Naive thymus-derived CD8-positive, alpha-beta T cell (primary cell): ENCODE data around the gene SPATA17. TPM values are rescaled to one million over a fixed set of nuclear protein-coding genes. Genes with fewer than 3 reads are reported as not detected.
"Not testable (repeated sequence)": the region's sequence is repeated elsewhere in the genome, so short reads cannot be mapped to it uniquely, and the experiment has no call there.

Experiments
- ATAC-seq, 2 donors: fragments of 150-1000 bp; cut with Tn5 transposase in 1 of 2; sonication (Bioruptor Pico), chemical (Tn5 transposase) in 1 of 2; 1 replicate in 1 of 2; 2 replicates in 1 of 2; pipeline ENCODE4 v1.10.0; 2021; ENCODE audit warnings: mild to moderate bottlenecking in 2 of 2, moderate library complexity in 2 of 2
- POLR2A ChIA-PET: fragments of 350-600 bp; sonication (Branson Sonifier 250); formaldehyde crosslinking; loops from one replicate; lab custom pipeline; 2021; ENCODE audit warnings: antibody characterized with exemption; lab: Charles Lee
- DNase-seq, 10 donors: peaks; one replicate each; pipeline versions ENCODE4 v3.0.0 to v3.0.0-alpha.2; 2020 to 2022
- H3K27ac Mint-ChIP-seq, 10 donors: one replicate each; pipeline ENCODE4 v1.8.0; 2020 to 2022; ENCODE audit warnings: mild to moderate bottlenecking in 10 of 10, mixed read lengths in 10 of 10, moderate library complexity in 4 of 10, inconsistent platforms in 1 of 10
- H3K27me3 Mint-ChIP-seq, 5 donors: one replicate each; pipeline ENCODE4 v1.8.0; 2021 to 2022; ENCODE audit warnings: mixed read lengths in 5 of 5
- H3K36me3 Mint-ChIP-seq, 3 donors: one replicate each; pipeline ENCODE4 v1.8.0; 2020 to 2022; ENCODE audit warnings: mixed read lengths in 3 of 3, mild to moderate bottlenecking in 2 of 3, inconsistent platforms in 1 of 3
- H3K4me1 Mint-ChIP-seq, 4 donors: one replicate each; pipeline ENCODE4 v1.8.0; 2021 to 2022; ENCODE audit warnings: mixed read lengths in 4 of 4
- H3K4me3 Mint-ChIP-seq, 10 donors: one replicate each; pipeline ENCODE4 v1.8.0; 2020 to 2022; ENCODE audit warnings: mild to moderate bottlenecking in 10 of 10, mixed read lengths in 10 of 10, moderate library complexity in 6 of 10, inconsistent platforms in 1 of 10
- H3K9me3 Mint-ChIP-seq, 9 donors: one replicate each; pipeline ENCODE4 v1.8.0; 2020 to 2022; ENCODE audit warnings: mixed read lengths in 9 of 9, mild to moderate bottlenecking in 3 of 9, inconsistent platforms in 1 of 9, moderate library complexity in 1 of 9
- polyA plus RNA-seq, 3 donors: library from polyadenylated mRNA; unstranded; fragments of 300-500 nt; fragmentation: Illumina TruSeq; gene quantifications; one replicate each; pipeline ENCODE4 v1.2.3, GENCODE V29; 2021
- total RNA-seq, 8 experiments: library from RNA in 2 of 8; stranded (reverse) in 2 of 8; gene quantifications; one replicate each; pipeline ENCODE4 v1.2.3 and lab custom pipeline; 2021 to 2026

Gene SPATA17
- total and polyA plus RNA-seq, 5 experiments from 2014 or later: not detected

DNA sequence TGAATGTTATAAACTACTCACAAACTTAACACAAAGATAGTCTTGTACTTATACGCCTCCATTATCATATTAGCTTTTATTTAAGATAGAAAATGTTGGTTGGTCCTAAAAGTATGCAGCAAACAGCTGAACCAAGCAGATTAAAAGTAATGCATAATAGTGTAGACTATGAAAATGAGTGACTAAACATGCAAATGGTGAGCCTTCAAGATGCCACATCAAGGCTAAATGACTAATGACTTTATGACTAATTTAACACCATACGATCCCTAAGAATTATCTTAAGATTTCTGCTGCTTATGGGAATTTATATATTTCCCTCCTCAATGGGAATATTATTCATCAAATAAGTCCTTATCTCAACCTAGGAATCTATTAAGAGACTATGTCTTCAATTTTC lies 4.8 kb upstream of the SPATA17 start:
- POLR2A ChIA-PET: no interaction called here
- Mint-ChIP-seq H3K4me1 (peaks cover 9 to 61% (median 43%) of the 10 kb centered on the region in 4 donors), H3K36me3 (peaks cover 0 to 3% (median 0%) of the 10 kb centered on the region in 3 donors), H3K9me3 (peaks cover 0 to 3% (median 0%) of the 10 kb centered on the region in 9 donors), H3K27me3 (no peaks in the 10 kb centered on the region), H3K27ac (no peak overlapping the region), H3K4me3 (no peak overlapping the region)
- no peak for DNase-seq
- ATAC-seq: no peak

DNA sequence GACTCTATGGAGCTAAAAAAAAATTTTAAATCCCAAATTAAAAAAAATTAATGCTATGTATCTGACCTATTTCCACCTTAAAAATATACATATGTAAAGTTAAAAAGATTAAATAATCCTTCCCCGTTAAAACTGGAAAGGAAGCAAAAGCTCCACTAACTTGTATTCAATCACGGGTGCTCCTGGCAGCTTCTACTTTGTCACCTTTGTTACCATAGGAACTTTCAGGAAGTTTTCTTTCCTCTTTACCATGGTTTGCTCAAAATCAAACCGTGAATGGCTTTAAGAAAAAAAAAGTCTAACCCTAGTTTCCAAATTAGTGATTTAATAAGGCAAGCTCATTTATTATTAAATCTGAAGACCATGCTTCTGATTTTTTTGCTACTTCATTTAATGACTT lies 3.7 kb upstream of the SPATA17 start:
- H3K27ac Mint-ChIP-seq: no peak overlapping the region
- no peaks in the 10 kb centered on the region for H3K27me3 Mint-ChIP-seq
- no peak overlapping the region for H3K4me3 Mint-ChIP-seq
- DNase-seq (no peak), ATAC-seq (no peak)
- peaks cover 0 to 3% (median 0%) of the 10 kb centered on the region in 3 donors for H3K36me3 Mint-ChIP-seq
- peaks cover 9 to 61% (median 43%) of the 10 kb centered on the region in 4 donors for H3K4me1 Mint-ChIP-seq
- H3K9me3 Mint-ChIP-seq: peaks cover 0 to 4% (median 0%) of the 10 kb centered on the region in 9 donors
- POLR2A ChIA-PET: no interaction called here

DNA sequence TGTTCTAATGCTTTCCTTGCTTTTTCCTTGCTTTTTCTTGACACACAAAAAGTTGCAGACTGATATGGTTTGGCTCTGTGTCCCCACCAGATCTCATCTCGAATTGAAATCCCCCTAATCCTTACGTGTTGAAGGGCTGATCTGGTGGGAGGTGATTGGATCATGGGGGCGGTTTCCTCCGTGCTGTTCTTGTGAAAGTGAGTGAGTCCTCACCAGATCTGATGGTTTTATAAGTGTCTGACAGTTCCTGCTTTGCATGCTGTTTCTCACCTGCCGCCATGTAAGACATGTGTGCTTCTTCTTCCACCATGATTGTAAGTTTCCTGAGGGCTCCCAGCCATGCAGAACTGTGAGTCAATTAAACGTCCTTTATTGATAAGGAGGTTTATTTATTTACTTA lies 11.3 kb downstream of the SPATA17 start:
- ATAC-seq (no peak), DNase-seq (no peak)
- Mint-ChIP-seq H3K4me3 (no peak overlapping the region), H3K27ac (no peak overlapping the region), H3K27me3 (peaks cover 1 to 35% (median 20%) of the 10 kb centered on the region in 5 donors), H3K4me1 (no peaks in the 10 kb centered on the region), H3K36me3 (no peaks in the 10 kb centered on the region), H3K9me3 (peaks cover 0 to 10% (median 0%) of the 10 kb centered on the region in 9 donors)
- POLR2A ChIA-PET: no interaction called here

DNA sequence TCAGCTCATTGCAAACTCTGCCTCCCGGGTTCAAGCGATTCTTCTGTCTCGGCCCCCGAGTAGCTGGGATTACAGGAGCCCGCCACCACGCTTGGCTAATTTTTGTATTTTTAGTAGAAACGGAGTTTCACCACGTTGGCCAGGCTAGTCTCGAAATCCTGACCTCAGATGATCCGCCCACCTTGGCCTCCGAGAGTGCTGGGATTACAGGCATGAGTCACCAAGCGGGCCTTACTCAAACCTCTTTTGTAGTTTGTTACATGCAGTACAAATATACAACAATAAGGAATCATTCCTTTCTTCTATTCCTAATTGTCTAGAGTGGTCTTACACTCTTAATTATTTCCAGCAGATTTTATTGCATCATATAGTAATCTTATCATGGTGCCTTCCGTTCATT lies 16.6 kb downstream of the SPATA17 start:
- POLR2A ChIA-PET: no interaction called here
- Mint-ChIP-seq H3K27ac (no peak overlapping the region), H3K36me3 (no peaks in the 10 kb centered on the region), H3K4me3 (no peak overlapping the region), H3K27me3 (peaks cover 5 to 10% (median 5%) of the 10 kb centered on the region in 5 donors), H3K4me1 (no peaks in the 10 kb centered on the region), H3K9me3 (no peaks in the 10 kb centered on the region)
- ATAC-seq (no peak), DNase-seq (no peak)

DNA sequence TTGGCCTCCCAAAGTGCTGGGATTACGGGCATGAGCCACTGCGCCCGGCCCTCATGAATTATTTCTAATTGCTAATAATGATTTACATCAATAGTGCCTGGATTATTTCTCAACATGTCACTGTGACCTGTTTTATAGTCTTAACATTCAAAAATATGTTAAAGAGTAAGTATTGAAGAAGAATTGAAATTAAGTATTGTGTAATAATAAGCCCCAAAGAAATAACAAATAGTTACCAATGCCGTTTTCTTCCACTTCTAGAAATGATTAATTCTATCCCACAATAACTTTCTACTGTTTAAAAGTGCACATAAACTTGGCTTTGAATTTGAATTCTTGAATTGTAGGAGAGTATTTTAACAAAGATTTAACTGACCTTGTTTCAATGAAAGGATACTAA lies 19.5 kb downstream of the SPATA17 start:
- peaks cover 0 to 9% (median 3%) of the 10 kb centered on the region in 5 donors for H3K27me3 Mint-ChIP-seq
- no peak overlapping the region for H3K27ac Mint-ChIP-seq
- no peaks in the 10 kb centered on the region for H3K9me3 Mint-ChIP-seq
- no peak overlapping the region for H3K4me3 Mint-ChIP-seq
- POLR2A ChIA-PET: no interaction called here
- H3K4me1 Mint-ChIP-seq: no peaks in the 10 kb centered on the region
- no peak for DNase-seq
- no peaks in the 10 kb centered on the region for H3K36me3 Mint-ChIP-seq
- ATAC-seq: no peak

DNA sequence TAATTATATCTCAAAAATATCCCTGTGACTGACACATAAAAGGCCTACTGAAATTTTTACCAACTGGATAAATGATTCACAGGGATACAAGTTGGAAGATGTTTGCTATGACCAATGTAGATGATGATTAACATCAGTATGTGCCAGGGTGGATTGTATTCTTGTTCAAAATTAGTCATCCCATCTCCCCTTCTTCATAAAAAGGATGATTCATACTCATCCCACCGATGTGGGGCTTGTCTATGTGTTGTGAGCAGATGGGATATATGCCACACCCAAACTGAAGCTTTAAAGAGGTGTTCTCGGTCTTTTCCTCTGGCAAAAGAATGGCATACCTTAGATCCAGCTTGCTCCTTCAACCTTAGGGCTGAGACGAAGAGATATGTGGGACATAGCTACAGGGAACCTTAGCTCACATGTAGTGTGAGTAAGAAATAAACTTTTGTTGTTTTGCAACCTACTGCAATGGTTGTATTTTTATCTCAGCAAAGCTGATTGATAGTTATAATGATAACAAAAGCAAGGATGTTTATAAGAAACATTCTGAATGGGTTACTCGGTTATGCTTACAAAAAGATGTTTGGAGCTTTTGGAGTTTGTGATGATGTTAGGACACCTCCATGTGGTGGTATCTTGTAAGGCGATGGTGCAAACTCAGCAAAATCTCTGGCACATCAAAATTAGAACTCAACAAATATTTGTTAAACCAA lies 29.4 kb downstream of the SPATA17 start:
- peaks cover 4 to 10% (median 8%) of the 10 kb centered on the region in 5 donors for H3K27me3 Mint-ChIP-seq
- ATAC-seq (no peak), DNase-seq (no peak)
- POLR2A ChIA-PET: no interaction called here
- H3K27ac Mint-ChIP-seq: no peak overlapping the region
- no peaks in the 10 kb centered on the region for H3K4me1 Mint-ChIP-seq
- no peak overlapping the region for H3K4me3 Mint-ChIP-seq
- H3K36me3 Mint-ChIP-seq: no peaks in the 10 kb centered on the region
- peaks cover 0 to 6% (median 0%) of the 10 kb centered on the region in 9 donors for H3K9me3 Mint-ChIP-seq

DNA sequence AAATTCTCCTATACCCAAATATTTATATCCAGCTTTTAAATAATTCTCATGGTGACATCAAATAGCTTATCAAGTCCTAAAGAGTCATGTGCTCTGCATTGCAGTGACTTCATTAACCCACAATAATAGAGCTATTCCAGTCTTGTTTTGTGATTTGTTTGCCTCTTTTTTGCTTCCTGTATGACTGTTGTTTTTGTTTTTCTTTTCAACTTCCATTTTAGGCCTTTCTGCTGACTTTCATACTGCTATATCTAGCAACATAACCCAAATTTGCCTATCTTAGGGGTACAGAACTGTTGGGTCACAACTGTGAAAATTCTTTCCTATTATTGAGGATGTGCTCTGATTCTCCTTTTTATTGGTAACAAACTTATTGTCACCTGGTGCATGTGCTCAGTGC lies 30.3 kb downstream of the SPATA17 start:
- DNase-seq: no peak
- Mint-ChIP-seq H3K27me3 (peaks cover 4 to 10% (median 4%) of the 10 kb centered on the region in 5 donors), H3K27ac (no peak overlapping the region), H3K4me3 (no peak overlapping the region), H3K36me3 (no peaks in the 10 kb centered on the region), H3K4me1 (no peaks in the 10 kb centered on the region), H3K9me3 (peaks cover 0 to 6% (median 0%) of the 10 kb centered on the region in 9 donors)
- POLR2A ChIA-PET: no interaction called here
- ATAC-seq: no peak

DNA sequence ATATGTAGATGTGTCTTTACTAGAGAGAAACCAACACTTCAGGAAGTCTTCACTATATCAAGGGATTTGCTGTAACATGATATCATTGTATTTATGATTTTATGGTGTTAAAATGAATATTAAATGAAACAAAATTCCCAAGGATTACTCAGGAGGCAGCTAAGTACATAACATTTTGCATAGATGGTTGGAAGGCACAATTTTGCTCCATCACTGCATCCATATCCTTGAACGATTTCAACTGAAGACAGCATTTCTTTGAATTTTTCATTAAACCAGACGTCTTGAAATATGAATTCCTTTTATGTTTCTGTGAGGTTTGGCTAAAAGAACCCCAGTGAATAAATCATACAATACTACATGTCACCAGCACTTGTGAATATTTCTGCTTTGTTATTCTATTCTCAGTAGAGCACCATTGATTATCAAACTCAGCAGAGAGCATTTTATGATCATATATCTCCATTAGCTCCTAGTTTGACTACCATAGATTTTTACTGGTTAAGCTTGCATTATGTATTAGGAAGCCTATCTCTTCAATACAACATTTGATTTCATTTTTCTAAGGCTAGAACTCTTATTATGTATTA lies 37.3 kb downstream of the SPATA17 start:
- Mint-ChIP-seq H3K27me3 (peaks cover 7 to 12% (median 8%) of the 10 kb centered on the region in 5 donors), H3K9me3 (no peaks in the 10 kb centered on the region), H3K4me1 (no peaks in the 10 kb centered on the region), H3K36me3 (no peaks in the 10 kb centered on the region), H3K4me3 (no peak overlapping the region), H3K27ac (no peak overlapping the region)
- DNase-seq (no peak), ATAC-seq (no peak)
- POLR2A ChIA-PET: no interaction called here

DNA sequence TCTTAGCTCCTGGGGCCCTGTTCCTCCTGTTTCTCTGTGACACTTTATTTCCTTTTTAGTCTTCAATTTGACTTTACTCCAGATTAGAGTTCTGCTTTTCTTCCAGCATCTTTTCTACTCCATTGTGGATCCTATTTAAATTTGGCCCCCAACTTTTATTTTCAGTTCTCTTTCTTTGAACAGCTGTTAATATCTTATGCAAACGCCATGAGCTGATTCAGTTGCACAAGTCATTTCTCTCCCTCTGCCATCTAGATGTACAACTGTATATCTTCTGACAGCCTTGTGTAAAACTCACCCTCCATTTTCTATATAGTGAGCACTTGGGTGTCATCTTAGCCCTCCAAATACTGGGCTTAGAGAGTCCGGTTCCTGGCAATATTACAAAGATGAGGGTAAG lies 42.2 kb downstream of the SPATA17 start:
- DNase-seq (no peak), ATAC-seq (no peak)
- POLR2A ChIA-PET: no interaction called here
- Mint-ChIP-seq H3K36me3 (no peaks in the 10 kb centered on the region), H3K4me3 (no peak overlapping the region), H3K4me1 (peaks cover 0 to 4% (median 0%) of the 10 kb centered on the region in 4 donors), H3K9me3 (no peaks in the 10 kb centered on the region), H3K27me3 (peaks cover 5 to 23% (median 7%) of the 10 kb centered on the region in 5 donors), H3K27ac (no peak overlapping the region)

DNA sequence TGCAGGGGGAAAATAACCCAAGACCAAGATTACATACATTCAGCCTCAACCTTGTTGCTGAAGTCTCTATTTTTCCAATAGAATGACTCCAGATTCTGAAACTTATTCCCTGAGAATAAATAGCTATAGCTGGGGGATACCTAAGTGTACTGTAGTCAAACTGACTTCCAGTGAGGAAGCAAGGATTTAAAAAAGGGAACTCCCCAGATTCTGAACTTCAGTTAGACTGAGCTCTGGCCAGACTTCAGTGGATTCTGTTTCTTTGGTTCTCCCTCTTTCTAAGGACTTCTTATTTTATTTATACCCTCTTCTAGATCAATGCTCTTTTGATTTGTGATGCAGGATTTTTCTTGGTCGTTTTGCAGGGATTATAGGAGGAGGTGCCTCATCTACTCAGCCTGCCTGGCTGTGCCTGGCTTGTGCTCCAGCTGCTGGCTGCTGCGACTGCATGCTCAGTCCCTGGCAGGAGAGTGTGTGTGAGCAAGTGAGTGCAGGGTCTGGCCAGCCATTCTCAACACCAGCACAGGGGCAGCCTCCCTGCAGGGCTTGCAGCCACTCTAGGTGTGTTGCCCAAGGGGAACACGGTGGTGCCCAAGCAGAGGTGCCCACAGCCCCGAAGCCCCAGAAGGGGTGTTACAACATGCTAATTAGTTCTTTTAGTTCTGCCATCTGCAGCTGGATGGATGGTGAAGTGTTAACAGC lies 43.0 kb downstream of the SPATA17 start:
- H3K9me3 Mint-ChIP-seq: no peaks in the 10 kb centered on the region
- no peak overlapping the region for H3K27ac Mint-ChIP-seq
- no peak overlapping the region for H3K4me3 Mint-ChIP-seq
- POLR2A ChIA-PET: no interaction called here
- H3K36me3 Mint-ChIP-seq: no peaks in the 10 kb centered on the region
- H3K27me3 Mint-ChIP-seq: peaks cover 5 to 23% (median 7%) of the 10 kb centered on the region in 5 donors
- no peak for DNase-seq
- ATAC-seq: no peak
- peaks cover 0 to 4% (median 0%) of the 10 kb centered on the region in 4 donors for H3K4me1 Mint-ChIP-seq

DNA sequence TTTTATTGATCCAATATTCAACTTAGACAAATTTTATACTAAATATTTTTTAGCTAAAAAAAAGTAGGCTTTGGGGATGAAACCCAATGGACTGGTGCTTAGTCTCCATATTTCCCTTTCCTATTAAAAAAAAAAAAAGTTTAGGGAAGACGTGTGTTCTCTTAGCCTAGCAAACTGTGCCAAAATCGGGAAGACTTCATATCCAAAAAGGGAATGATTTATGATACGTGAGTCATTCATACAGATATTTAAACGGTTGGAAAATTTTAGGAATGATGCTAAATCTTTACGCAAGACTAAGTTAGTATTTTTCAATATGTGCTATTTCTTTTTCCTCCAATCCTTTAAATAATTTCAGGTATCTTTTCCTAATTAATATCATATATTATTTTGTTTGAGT lies 50.7 kb downstream of the SPATA17 start:
- no peaks in the 10 kb centered on the region for H3K4me1 Mint-ChIP-seq
- H3K9me3 Mint-ChIP-seq: no peaks in the 10 kb centered on the region
- ATAC-seq: no peak
- POLR2A ChIA-PET: no interaction called here
- H3K27me3 Mint-ChIP-seq: peaks cover 0 to 2% (median 0%) of the 10 kb centered on the region in 5 donors
- DNase-seq: no peak
- H3K4me3 Mint-ChIP-seq: no peak overlapping the region
- no peak overlapping the region for H3K27ac Mint-ChIP-seq
- H3K36me3 Mint-ChIP-seq: no peaks in the 10 kb centered on the region

DNA sequence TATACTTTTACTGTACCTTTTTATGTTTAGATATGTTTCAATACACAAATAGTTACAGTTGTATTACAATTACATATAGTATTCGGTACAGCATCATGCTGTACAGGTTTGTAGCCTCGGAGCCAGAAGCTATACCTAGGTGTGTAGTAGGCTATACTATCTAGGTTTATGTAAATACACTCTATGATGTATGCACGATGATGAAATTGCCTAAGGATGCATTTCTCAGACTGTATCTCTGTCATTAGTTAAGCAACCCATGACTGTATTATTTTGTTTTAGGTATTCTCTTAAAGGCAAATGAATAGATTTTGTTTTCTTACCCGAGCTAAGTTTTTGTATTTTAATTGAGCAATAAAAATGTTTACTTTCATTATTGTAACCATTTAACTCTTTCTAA lies 56.4 kb downstream of the SPATA17 start:
- POLR2A ChIA-PET: no interaction called here
- Mint-ChIP-seq H3K27me3 (no peaks in the 10 kb centered on the region), H3K27ac (no peak overlapping the region), H3K36me3 (no peaks in the 10 kb centered on the region), H3K9me3 (no peaks in the 10 kb centered on the region), H3K4me1 (no peaks in the 10 kb centered on the region), H3K4me3 (no peak overlapping the region)
- no peak for DNase-seq
- no peak for ATAC-seq

DNA sequence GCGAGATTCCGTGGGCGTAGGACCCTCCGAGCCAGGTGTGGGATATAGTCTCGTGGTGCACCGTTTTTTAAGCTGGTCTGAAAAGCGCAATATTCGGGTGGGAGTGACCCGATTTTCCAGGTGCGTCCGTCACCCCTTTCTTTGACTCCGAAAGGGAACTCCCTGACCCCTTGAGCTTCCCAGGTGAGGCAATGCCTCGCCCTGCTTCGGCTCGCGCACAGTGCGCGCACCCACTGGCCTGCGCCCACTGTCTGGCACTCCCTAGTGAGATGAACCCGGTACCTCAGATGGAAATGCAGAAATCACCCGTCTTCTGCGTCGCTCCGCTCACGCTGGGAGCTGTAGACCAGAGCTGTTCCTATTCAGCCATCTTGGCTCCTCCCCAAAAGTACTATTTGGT lies 65.0 kb downstream of the SPATA17 start:
- H3K9me3 Mint-ChIP-seq: peaks cover 0 to 13% (median 2%) of the 10 kb centered on the region in 9 donors
- ATAC-seq, H3K4me3 Mint-ChIP-seq, DNase-seq, H3K4me1 Mint-ChIP-seq, POLR2A ChIA-PET, H3K27ac Mint-ChIP-seq, H3K27me3 Mint-ChIP-seq, H3K36me3 Mint-ChIP-seq: not testable (repeated sequence)
